ENCODE measurements around the gene UNC45B. TPM values are rescaled to one million over a fixed set of nuclear protein-coding genes. Genes with fewer than 3 reads are reported as not detected.

The UNC45B gene
- total RNA-seq, 1 experiment from 2014 or later, result 0.07 TPM

GRCh38 chr17:35141681-35142466, 5.7 kb upstream of the UNC45B start, which contains the start of gene NLE1 (continued):
- TF ChIP-seq TCF7 (CRISPR knock-in tag; IDR thresholded peaks at IDR 0.05; ENCODE audit: low read depth), result 0 out of 2 replicates have a peak, but pooled peaks have one; percentile 55
- TF ChIP-seq ZBTB21 (CRISPR knock-in tag; IDR thresholded peaks at IDR 0.05; ENCODE audit: borderline replicate concordance), result peak; percentile 82; the same call in 1 of the 2 replicates
- peak; percentile 20; the same call in 1 of the 2 replicates for TF ChIP-seq TEAD4 (CRISPR knock-in tag; IDR thresholded peaks at IDR 0.05)
- no peak for TF ChIP-seq ERG (CRISPR knock-in tag; IDR thresholded peaks at IDR 0.05)
- peak; percentile 95; the same call in 1 of the 2 replicates for TF ChIP-seq ARID4B (CRISPR knock-in tag; IDR thresholded peaks at IDR 0.05; ENCODE audit: borderline replicate concordance)
- peak; percentile 76; the same call in 1 of the 2 replicates for TF ChIP-seq TEAD1 (CRISPR knock-in tag; IDR thresholded peaks at IDR 0.05)
- TF ChIP-seq MYBL2 (CRISPR knock-in tag; IDR thresholded peaks at IDR 0.05), result peak; percentile 90
- TF ChIP-seq ZNF138 (CRISPR knock-in tag; conservative IDR thresholded peaks at IDR 0.05), result 0 out of 2 replicates have a peak, but pooled peaks have one; percentile 55
- no peak for TF ChIP-seq ZNF121 (CRISPR knock-in tag; IDR thresholded peaks at IDR 0.05)
- peak; percentile 42; the same call in 1 of the 2 replicates for TF ChIP-seq NR2C2 (CRISPR knock-in tag; IDR thresholded peaks at IDR 0.05)
- no peak for TF ChIP-seq ZNF416 (CRISPR knock-in tag; IDR thresholded peaks at IDR 0.05)
- TF ChIP-seq IRF2 (CRISPR knock-in tag; IDR thresholded peaks at IDR 0.05; ENCODE audit: borderline replicate concordance, low read depth), result no peak
- no peak for TF ChIP-seq GTF2I (CRISPR knock-in tag; conservative IDR thresholded peaks at IDR 0.05)
- TF ChIP-seq GABPB1 (CRISPR knock-in tag; IDR thresholded peaks at IDR 0.05), result peak; percentile 83
- TF ChIP-seq NFATC4 (CRISPR knock-in tag; IDR thresholded peaks at IDR 0.05), result no peak

- H3K27ac Mint-ChIP-seq, result no peak overlapping the region
Measured at GRCh38 chr17:35142467-35142796, 5.2 kb upstream of the UNC45B start.

More at GRCh38 chr17:35142467-35142796, 5.2 kb upstream of the UNC45B start:
- no peak for TF ChIP-seq OVOL2 (CRISPR knock-in tag; IDR thresholded peaks at IDR 0.05; ENCODE audit: borderline replicate concordance)
- peak; percentile 62; the same call in 1 of the 2 replicates for TF ChIP-seq MYBL2 (CRISPR knock-in tag; IDR thresholded peaks at IDR 0.05)
- TF ChIP-seq PRDM15 (CRISPR knock-in tag; IDR thresholded peaks at IDR 0.05), result no peak
- 0 out of 2 replicates have a peak, but pooled peaks have one; percentile 12 for TF ChIP-seq KAT7 (CRISPR knock-in tag; IDR thresholded peaks at IDR 0.05; ENCODE audit: borderline replicate concordance)
- ATAC-seq (peak; percentile 18), DNase-seq (ENCODE audit: low spot score) (no peak)
- peaks cover 19% of the 10 kb centered on the region for H3K36me3 Mint-ChIP-seq
- no peaks in the 10 kb centered on the region; the same call in 1 of the 2 replicates for H3K27me3 Mint-ChIP-seq (ENCODE audit: low read depth)
- peaks cover 13% of the 10 kb centered on the region for H3K4me1 Mint-ChIP-seq
- peak overlapping the region; percentile 81 for H3K4me3 Mint-ChIP-seq
- CTCF ChIA-PET, result no interaction called here
- POLR2A ChIA-PET, result no interaction called here
- H3K9me3 Mint-ChIP-seq, result no peaks in the 10 kb centered on the region
